ENCODE results near the gene DOCK8. TPM values are rescaled to one million over a fixed set of nuclear protein-coding genes. Genes with fewer than 3 reads are reported as not detected.

Gene DOCK8
- total RNA-seq, 1 experiment from 2014 or later, result 1.4 TPM

DNA sequence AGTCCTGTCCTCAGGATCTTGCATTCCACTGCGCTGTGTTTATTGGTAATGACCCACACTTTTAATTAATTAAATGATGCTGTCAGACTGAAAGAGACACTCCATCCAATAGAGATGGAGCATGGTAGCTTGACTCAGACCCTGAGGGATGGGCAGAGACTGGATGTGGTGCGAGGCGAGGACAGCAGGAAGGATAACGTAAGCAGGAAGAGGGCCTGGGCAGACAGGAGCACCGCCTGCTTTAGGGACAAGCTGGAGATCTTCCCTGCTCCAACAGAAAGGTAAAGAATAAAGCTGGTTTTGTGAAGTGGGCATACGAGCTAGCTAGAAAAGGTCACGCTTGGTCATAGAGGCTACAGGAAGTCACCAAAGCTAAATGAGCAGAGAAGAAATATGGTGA, 3.6 kb upstream of the DOCK8 start:
- Histone ChIP-seq H3T11ph (ENCODE audit: low read length) (no peak overlapping the region), H3K79me2 (ENCODE audit: insufficient read depth, low read length) (no peaks in the 10 kb centered on the region), H2BK12ac (ENCODE audit: insufficient read length, low read depth, low read length) (no peak overlapping the region), H3K4me2 (ENCODE audit: insufficient read depth, insufficient read length, low read length) (no peak overlapping the region), H3K9me3 (ENCODE audit: control insufficient read depth, low read depth, low read length) (no peaks in the 10 kb centered on the region), H4K5ac (ENCODE audit: insufficient read length, low read depth, low read length) (no peak overlapping the region), H3K23me2 (ENCODE audit: insufficient read length, low read depth, low read length, poor library complexity, severe bottlenecking) (no peaks in the 10 kb centered on the region), H2BK20ac (ENCODE audit: low read depth, low read length, poor library complexity, severe bottlenecking) (no peak overlapping the region), H2BK120ac (ENCODE audit: low read depth, low read length, poor library complexity, severe bottlenecking) (no peak overlapping the region), H3K23ac (ENCODE audit: insufficient read length, low read depth, low read length) (no peak overlapping the region), H2BK5ac (ENCODE audit: insufficient read length, low read length) (no peak overlapping the region), H3K79me1 (ENCODE audit: insufficient read depth, low read depth, low read length, poor library complexity, severe bottlenecking) (no peaks in the 10 kb centered on the region), H3K4ac (ENCODE audit: low read depth, low read length) (no peak overlapping the region), H2BK15ac (ENCODE audit: low read depth, low read length) (no peak overlapping the region), H2AFZ (ENCODE audit: low read length) (no peak overlapping the region), H3K27ac (ENCODE audit: insufficient read length, low read depth, low read length) (no peak overlapping the region), H3K18ac (ENCODE audit: insufficient read length, low read depth, low read length) (no peak overlapping the region), H3K27me3 (ENCODE audit: insufficient read depth, low read length) (no peaks in the 10 kb centered on the region; the same call in 1 of the 2 replicates), H3K14ac (ENCODE audit: insufficient read depth, low read length) (no peak overlapping the region), H3K56ac (ENCODE audit: insufficient read length, low read depth, low read length) (no peak overlapping the region), H4K91ac (ENCODE audit: insufficient read length, low read depth, low read length) (no peak overlapping the region), H4K20me1 (ENCODE audit: control insufficient read depth, insufficient read depth, insufficient read length) (no peaks in the 10 kb centered on the region), H3K9ac (ENCODE audit: extremely low read depth, insufficient read length, low read length) (no peak overlapping the region), H4K8ac (replicated peaks; ENCODE audit: insufficient read length, low read depth, low read length) (no peak overlapping the region), H2AK5ac (ENCODE audit: insufficient read length, low read length) (no peak overlapping the region), H3K4me1 (ENCODE audit: insufficient read depth, low read length) (no peaks in the 10 kb centered on the region)
- no peak overlapping the region for H3K27ac Mint-ChIP-seq
- no CpG with 5 or more reads among the region's 7 CpGs for WGBS (ENCODE audit: extremely low coverage, insufficient read length, low lambda C conversion rate)
- no peaks in the 10 kb centered on the region; a peak in 1 of 4 replicates for H3K4me1 Mint-ChIP-seq
- no peaks in the 10 kb centered on the region; a peak in 1 of 5 replicates for H3K9me3 Mint-ChIP-seq
- no peak overlapping the region for H3K4me3 Mint-ChIP-seq
- DNase-seq, result no peak
- H3K27me3 Mint-ChIP-seq (ENCODE audit: low read depth), result peaks cover 13% of the 10 kb centered on the region
- TF ChIP-seq, protein P1, sequence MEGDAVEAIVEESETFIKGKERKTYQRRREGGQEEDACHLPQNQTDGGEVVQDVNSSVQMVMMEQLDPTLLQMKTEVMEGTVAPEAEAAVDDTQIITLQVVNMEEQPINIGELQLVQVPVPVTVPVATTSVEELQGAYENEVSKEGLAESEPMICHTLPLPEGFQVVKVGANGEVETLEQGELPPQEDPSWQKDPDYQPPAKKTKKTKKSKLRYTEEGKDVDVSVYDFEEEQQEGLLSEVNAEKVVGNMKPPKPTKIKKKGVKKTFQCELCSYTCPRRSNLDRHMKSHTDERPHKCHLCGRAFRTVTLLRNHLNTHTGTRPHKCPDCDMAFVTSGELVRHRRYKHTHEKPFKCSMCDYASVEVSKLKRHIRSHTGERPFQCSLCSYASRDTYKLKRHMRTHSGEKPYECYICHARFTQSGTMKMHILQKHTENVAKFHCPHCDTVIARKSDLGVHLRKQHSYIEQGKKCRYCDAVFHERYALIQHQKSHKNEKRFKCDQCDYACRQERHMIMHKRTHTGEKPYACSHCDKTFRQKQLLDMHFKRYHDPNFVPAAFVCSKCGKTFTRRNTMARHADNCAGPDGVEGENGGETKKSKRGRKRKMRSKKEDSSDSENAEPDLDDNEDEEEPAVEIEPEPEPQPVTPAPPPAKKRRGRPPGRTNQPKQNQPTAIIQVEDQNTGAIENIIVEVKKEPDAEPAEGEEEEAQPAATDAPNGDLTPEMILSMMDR (conservative IDR thresholded peaks at IDR 0.05), result no peak
- H3K36me3 Mint-ChIP-seq (ENCODE audit: insufficient read depth in 1 of 3, low read depth in 3 of 3), result no peaks in the 10 kb centered on the region
